Liver (tissue), 9 donors: ENCODE measurements around the gene GALNT16. TPM values are rescaled to one million over a fixed set of nuclear protein-coding genes. Genes with fewer than 3 reads are reported as not detected.

ENCODE experiments used
- DNase-seq: peaks from one replicate; pipeline ENCODE4 v3.0.0-alpha.2; 2017; ENCODE audit warnings: low spot score
- H3K27ac ChIP-seq, 2 donors: one replicate each; pipeline ENCODE4 v1.7.0; 2013; ENCODE audit warnings: inconsistent platforms in 2 of 2, low read length in 2 of 2, control low read depth in 1 of 2, low read depth in 1 of 2, mild to moderate bottlenecking in 1 of 2
- H3K27me3 ChIP-seq, 4 donors: one replicate each; pipeline versions ENCODE4 v1.6.1 to v1.7.0; 2013; ENCODE audit warnings: low read length in 3 of 4, inconsistent platforms in 1 of 4, mild to moderate bottlenecking in 1 of 4, moderate library complexity in 1 of 4; ENCODE audit not compliant: control insufficient read depth in 4 of 4, insufficient read depth in 4 of 4
- H3K36me3 ChIP-seq, 4 donors: one replicate each; pipeline versions ENCODE4 v1.6.1 to v1.7.0; 2013; ENCODE audit warnings: low read length in 3 of 4, mild to moderate bottlenecking in 3 of 4, low read depth in 1 of 4, moderate library complexity in 1 of 4; ENCODE audit not compliant: control insufficient read depth in 4 of 4, insufficient read depth in 3 of 4
- H3K4me1 ChIP-seq, 4 donors: one replicate each; pipeline versions ENCODE4 v1.6.1 to v1.7.0; 2013; ENCODE audit warnings: low read length in 3 of 4, mild to moderate bottlenecking in 3 of 4, moderate library complexity in 1 of 4; ENCODE audit not compliant: control insufficient read depth in 4 of 4, insufficient read depth in 4 of 4
- H3K4me3 ChIP-seq, 3 donors: one replicate each; pipeline versions ENCODE4 v1.6.1 to v1.7.0; 2013; ENCODE audit warnings: low read length in 3 of 3, control low read depth in 1 of 3, low read depth in 1 of 3, mild to moderate bottlenecking in 1 of 3
- H3K9ac ChIP-seq, 2 donors: one replicate each; pipeline ENCODE4 v1.7.0; 2013; ENCODE audit warnings: low read length in 2 of 2, mild to moderate bottlenecking in 2 of 2, moderate library complexity in 2 of 2, control low read depth in 1 of 2, low read depth in 1 of 2
- H3K9me3 ChIP-seq, 4 donors: one replicate each; pipeline versions ENCODE4 v1.6.1 to v1.7.0; 2013; ENCODE audit warnings: low read length in 3 of 4; ENCODE audit not compliant: control insufficient read depth in 4 of 4
- ATF3 ChIP-seq: IDR thresholded peaks from 2 replicates; pipeline ENCODE4 v1.6.1; 2016; ENCODE audit warnings: antibody characterized with exemption
- EGR1 ChIP-seq, 2 donors: IDR thresholded peaks; 2 replicates each; pipeline ENCODE4 v1.6.1; 2016 to 2018; ENCODE audit warnings: antibody characterized with exemption in 2 of 2, low read depth in 2 of 2
- FOXA1 ChIP-seq: IDR thresholded peaks from 2 replicates; pipeline ENCODE4 v1.6.1; 2016; ENCODE audit warnings: antibody characterized with exemption
- FOXA2 ChIP-seq: IDR thresholded peaks from 2 replicates; pipeline ENCODE4 v1.6.1; 2016; ENCODE audit warnings: antibody characterized with exemption
- GABPA ChIP-seq, 2 donors: IDR thresholded peaks in 1 of 2; conservative IDR thresholded peaks in 1 of 2; 2 replicates each; pipeline ENCODE4 v1.6.1; 2016; ENCODE audit warnings: antibody characterized with exemption in 2 of 2, mild to moderate bottlenecking in 1 of 2, moderate library complexity in 1 of 2
- HNF4A ChIP-seq, 2 donors: conservative IDR thresholded peaks; 2 replicates each; pipeline ENCODE4 v1.6.1; 2016; ENCODE audit warnings: antibody characterized with exemption in 2 of 2, mild to moderate bottlenecking in 2 of 2
- HNF4G ChIP-seq: IDR thresholded peaks from 2 replicates; pipeline ENCODE4 v1.6.1; 2016; ENCODE audit warnings: antibody characterized with exemption
- JUND ChIP-seq, 2 donors: IDR thresholded peaks; 2 replicates each; pipeline ENCODE4 v1.6.1; 2016; ENCODE audit warnings: antibody characterized with exemption in 2 of 2
- NR2F2 ChIP-seq: IDR thresholded peaks from 2 replicates; pipeline ENCODE4 v1.6.1; 2016; ENCODE audit warnings: antibody characterized with exemption
- RAD21 ChIP-seq, 2 donors: IDR thresholded peaks; 2 replicates each; pipeline ENCODE4 v1.6.1; 2016; ENCODE audit warnings: antibody characterized with exemption in 2 of 2, mild to moderate bottlenecking in 2 of 2
- REST ChIP-seq: IDR thresholded peaks from 2 replicates; pipeline ENCODE4 v1.6.1; 2016; ENCODE audit warnings: antibody characterized with exemption, mild to moderate bottlenecking
- RXRA ChIP-seq, 2 donors: IDR thresholded peaks; 2 replicates each; pipeline ENCODE4 v1.6.1; 2017 to 2018; ENCODE audit warnings: antibody characterized with exemption in 2 of 2, mild to moderate bottlenecking in 1 of 2
- SP1 ChIP-seq: IDR thresholded peaks from 2 replicates; pipeline ENCODE4 v1.6.1; 2018; ENCODE audit warnings: antibody characterized with exemption, mild to moderate bottlenecking
- TAF1 ChIP-seq: conservative IDR thresholded peaks from 2 replicates; pipeline ENCODE4 v1.6.1; 2016; ENCODE audit warnings: antibody characterized with exemption, mild to moderate bottlenecking
- YY1 ChIP-seq: IDR thresholded peaks from 2 replicates; pipeline ENCODE4 v1.6.1; 2016; ENCODE audit warnings: antibody characterized with exemption, mild to moderate bottlenecking
- ZBTB33 ChIP-seq: IDR thresholded peaks from 2 replicates; pipeline ENCODE4 v1.6.1; 2016; ENCODE audit warnings: antibody characterized with exemption
- WGBS: extraction: QIAGEN DNeasy Blood & Tissue Kit; methylation state at CpG from one replicate; pipeline ENCODE4 v1.1.7; 2013; 5-methylcytosine and 5-hydroxymethylcytosine counted together
- polyA plus RNA-seq, 2 donors: library from polyadenylated mRNA; stranded (reverse) in 1 of 2; unstranded in 1 of 2; fragments of 200-250 nt in 1 of 2; fragments of >200 nt in 1 of 2; fragmentation: Nextera tagmentation in 1 of 2; extraction: Ambion mirVana in 1 of 2; gene quantifications; one replicate each; pipeline versions ENCODE4 v1.2.1 to v1.2.3, GENCODE V29; 2013 to 2015
- total RNA-seq, 2 donors: library from RNA; depleted of rRNA; stranded (reverse); fragments of >200 nt; gene quantifications; one replicate each; pipeline ENCODE4 v1.2.3, GENCODE V29; 2014
- TF ChIP-seq, protein P1 (sequence below): IDR thresholded peaks from 2 replicates; pipeline ENCODE4 v1.6.1; 2016; ENCODE audit warnings: antibody characterized with exemption
- TF ChIP-seq, protein P2 (sequence below): fragments of 150-350 bp; IDR thresholded peaks from 2 replicates; pipeline ENCODE4 v1.5.1; 2017; ENCODE audit warnings: improper control_type of control experiment, low read depth, low read length; ENCODE audit not compliant: missing input control
- donor health status: healthy.
- donor health status: healthy.
- donor health status: healthy.
- donor health status: healthy.
- donor health status: healthy.

The GALNT16 gene
- total and polyA plus RNA-seq, 4 donors, result 0.25 to 1.2 (median 0.71) TPM

GRCh38 chr14:69366069-69366468 lies 106.1 kb downstream of the GALNT16 start:
- H3K9me3 ChIP-seq, result no peaks in the 10 kb centered on the region
- no peak overlapping the region for H3K4me3 ChIP-seq
- DNase-seq, result no peak
- no peaks in the 10 kb centered on the region for H3K27me3 ChIP-seq
- TF ChIP-seq, protein P1, sequence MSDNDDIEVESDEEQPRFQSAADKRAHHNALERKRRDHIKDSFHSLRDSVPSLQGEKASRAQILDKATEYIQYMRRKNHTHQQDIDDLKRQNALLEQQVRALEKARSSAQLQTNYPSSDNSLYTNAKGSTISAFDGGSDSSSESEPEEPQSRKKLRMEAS, result no peak
- TF ChIP-seq REST, result no peak
- TF ChIP-seq SP1, result no peak
- TF ChIP-seq RAD21 (IDR thresholded peaks at IDR 0.05), result no peak
- no peak for TF ChIP-seq HNF4G
- TF ChIP-seq TAF1, result no peak
- TF ChIP-seq HNF4A (conservative IDR thresholded peaks at IDR 0.05), result no peak
- no peak for TF ChIP-seq FOXA1
- no peak for TF ChIP-seq ZBTB33
- TF ChIP-seq, protein P2, sequence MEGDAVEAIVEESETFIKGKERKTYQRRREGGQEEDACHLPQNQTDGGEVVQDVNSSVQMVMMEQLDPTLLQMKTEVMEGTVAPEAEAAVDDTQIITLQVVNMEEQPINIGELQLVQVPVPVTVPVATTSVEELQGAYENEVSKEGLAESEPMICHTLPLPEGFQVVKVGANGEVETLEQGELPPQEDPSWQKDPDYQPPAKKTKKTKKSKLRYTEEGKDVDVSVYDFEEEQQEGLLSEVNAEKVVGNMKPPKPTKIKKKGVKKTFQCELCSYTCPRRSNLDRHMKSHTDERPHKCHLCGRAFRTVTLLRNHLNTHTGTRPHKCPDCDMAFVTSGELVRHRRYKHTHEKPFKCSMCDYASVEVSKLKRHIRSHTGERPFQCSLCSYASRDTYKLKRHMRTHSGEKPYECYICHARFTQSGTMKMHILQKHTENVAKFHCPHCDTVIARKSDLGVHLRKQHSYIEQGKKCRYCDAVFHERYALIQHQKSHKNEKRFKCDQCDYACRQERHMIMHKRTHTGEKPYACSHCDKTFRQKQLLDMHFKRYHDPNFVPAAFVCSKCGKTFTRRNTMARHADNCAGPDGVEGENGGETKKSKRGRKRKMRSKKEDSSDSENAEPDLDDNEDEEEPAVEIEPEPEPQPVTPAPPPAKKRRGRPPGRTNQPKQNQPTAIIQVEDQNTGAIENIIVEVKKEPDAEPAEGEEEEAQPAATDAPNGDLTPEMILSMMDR, result no peak
- no peak for TF ChIP-seq GABPA (IDR thresholded peaks at IDR 0.05 in 1 of 2, conservative IDR thresholded peaks at IDR 0.05 in 1 of 2)
- TF ChIP-seq RXRA (IDR thresholded peaks at IDR 0.05), result no peak
- no peak for TF ChIP-seq EGR1 (IDR thresholded peaks at IDR 0.05; ENCODE audit: low read depth in 2 of 2)
- no peak for TF ChIP-seq YY1
- TF ChIP-seq JUND (IDR thresholded peaks at IDR 0.05), result no peak
- no peak for TF ChIP-seq FOXA2
- TF ChIP-seq ATF3, result no peak
- no peak for TF ChIP-seq NR2F2
- no peak overlapping the region for H3K9ac ChIP-seq
- no peaks in the 10 kb centered on the region for H3K36me3 ChIP-seq
- no peak overlapping the region for H3K27ac ChIP-seq
- 69% methylated on average over 3 of the region's 3 CpGs for WGBS
- H3K4me1 ChIP-seq, result no peaks in the 10 kb centered on the region
